Measurements from ENCODE around the gene TYRP1.

DNA sequence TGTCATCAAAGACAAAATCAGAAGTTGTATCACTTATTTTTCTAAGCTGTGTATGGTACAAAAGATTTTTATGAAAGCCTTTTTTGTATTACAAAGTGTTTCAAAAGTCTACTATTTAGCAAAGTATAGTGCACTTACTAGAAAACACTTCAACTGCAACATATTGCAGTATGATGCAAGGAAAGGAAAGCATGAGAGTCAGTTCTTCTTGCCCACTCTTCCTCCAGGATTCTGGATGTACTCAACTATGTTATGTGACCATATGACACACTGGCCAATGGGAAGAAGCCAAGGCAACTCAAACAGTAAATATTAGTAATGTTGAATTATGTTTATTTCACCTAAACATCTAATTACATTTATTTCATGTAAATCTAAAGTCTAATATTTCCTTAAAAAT, 49.5 kb upstream of the TYRP1 start:
- TF ChIP-seq, protein P1, sequence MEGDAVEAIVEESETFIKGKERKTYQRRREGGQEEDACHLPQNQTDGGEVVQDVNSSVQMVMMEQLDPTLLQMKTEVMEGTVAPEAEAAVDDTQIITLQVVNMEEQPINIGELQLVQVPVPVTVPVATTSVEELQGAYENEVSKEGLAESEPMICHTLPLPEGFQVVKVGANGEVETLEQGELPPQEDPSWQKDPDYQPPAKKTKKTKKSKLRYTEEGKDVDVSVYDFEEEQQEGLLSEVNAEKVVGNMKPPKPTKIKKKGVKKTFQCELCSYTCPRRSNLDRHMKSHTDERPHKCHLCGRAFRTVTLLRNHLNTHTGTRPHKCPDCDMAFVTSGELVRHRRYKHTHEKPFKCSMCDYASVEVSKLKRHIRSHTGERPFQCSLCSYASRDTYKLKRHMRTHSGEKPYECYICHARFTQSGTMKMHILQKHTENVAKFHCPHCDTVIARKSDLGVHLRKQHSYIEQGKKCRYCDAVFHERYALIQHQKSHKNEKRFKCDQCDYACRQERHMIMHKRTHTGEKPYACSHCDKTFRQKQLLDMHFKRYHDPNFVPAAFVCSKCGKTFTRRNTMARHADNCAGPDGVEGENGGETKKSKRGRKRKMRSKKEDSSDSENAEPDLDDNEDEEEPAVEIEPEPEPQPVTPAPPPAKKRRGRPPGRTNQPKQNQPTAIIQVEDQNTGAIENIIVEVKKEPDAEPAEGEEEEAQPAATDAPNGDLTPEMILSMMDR (IDR thresholded peaks at IDR 0.05 in 4 of 5, conservative IDR thresholded peaks at IDR 0.05 in 1 of 5): no peak
- TF ChIP-seq POLR2A (IDR thresholded peaks at IDR 0.05): no peak
